ENCODE measurements around the gene FBXO42. TPM values are rescaled to one million over a fixed set of nuclear protein-coding genes. Genes with fewer than 3 reads are reported as not detected.

The FBXO42 gene
- total RNA-seq, 1 donor from 2014 or later, result 28.8 TPM

DNA sequence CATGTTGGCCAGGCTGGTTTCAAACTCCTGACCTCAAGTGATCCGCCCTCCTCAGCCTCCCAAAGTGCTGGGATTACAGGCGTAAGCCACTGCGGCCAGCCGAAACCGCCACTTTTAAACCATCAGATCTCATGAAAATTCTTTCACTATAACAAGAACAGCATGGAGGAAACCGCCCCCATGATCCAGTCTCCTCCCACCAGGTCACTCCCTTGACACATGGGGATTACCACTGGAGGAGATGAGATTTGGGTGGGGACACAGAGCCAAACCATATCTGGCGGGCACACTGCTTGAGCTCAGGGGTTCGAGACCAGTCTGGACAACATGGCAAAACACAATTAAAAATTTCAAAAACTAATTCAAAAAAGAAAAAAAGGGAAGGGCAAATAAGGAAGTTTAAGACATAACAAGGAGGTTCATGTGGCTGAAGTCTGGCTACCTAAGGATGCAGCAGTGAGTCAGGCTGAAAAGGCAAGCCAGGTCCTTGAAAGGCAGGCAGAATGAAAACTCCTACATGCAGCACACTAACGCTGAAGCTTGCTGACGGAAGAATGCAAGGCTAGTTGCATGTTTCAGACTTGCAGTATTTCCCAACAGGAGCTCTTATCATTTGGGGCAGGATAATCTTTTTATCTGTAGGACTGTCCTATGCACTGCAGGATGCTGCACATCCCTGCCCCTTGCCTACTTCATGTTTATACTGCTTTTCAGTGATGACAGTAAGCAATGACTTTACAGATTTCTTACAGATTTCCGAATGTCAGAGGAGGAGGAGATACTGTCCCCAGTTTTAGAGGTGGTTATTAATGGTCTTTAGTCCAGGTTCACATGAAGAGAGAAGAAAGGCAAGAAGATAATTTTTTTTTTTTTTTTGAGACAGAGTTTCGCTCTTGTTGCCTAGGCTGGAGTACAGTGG is 49.3 kb downstream of the FBXO42 start:
- TF ChIP-seq CTCF (IDR thresholded peaks at IDR 0.05; ENCODE audit: unreplicated experiment), result no peak
- Mint-ChIP-seq H3K27ac (peak overlapping the region; percentile 59), H3K4me1 (peaks cover 5% of the 10 kb centered on the region), H3K4me3 (no peak overlapping the region), H3K9me3 (peaks cover 7% of the 10 kb centered on the region), H3K27me3 (ENCODE audit: low read depth) (no peaks in the 10 kb centered on the region), H3K36me3 (peaks cover 40% of the 10 kb centered on the region)
- no peak for DNase-seq (ENCODE audit: low spot score in 2 of 2, unreplicated experiment in 2 of 2)

DNA sequence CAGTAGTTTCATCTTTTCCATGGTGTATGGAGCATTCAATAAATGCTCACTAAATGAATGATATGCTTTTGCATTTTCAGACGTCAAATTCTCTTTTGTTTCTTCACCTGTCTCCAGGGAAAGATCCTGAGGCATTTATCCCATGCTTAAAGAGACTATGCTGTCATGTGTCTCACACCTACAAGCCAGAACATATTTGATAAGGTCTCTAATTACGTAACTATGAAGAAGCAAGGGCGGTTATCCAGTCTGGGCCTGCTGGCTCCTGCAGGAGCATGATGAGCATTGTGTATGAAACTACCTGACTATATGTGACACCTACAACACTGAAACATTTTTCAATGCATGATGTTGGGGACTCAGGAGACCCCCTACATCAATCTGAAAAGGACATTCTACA is 51.8 kb downstream of the FBXO42 start:
- Mint-ChIP-seq H3K9me3 (no peaks in the 10 kb centered on the region), H3K27ac (no peak overlapping the region), H3K4me1 (peaks cover 5% of the 10 kb centered on the region), H3K4me3 (no peak overlapping the region), H3K27me3 (ENCODE audit: low read depth) (no peaks in the 10 kb centered on the region), H3K36me3 (peaks cover 31% of the 10 kb centered on the region)
- no peak for TF ChIP-seq CTCF (IDR thresholded peaks at IDR 0.05; ENCODE audit: unreplicated experiment)
- DNase-seq (ENCODE audit: low spot score in 2 of 2, unreplicated experiment in 2 of 2), result no peak

DNA sequence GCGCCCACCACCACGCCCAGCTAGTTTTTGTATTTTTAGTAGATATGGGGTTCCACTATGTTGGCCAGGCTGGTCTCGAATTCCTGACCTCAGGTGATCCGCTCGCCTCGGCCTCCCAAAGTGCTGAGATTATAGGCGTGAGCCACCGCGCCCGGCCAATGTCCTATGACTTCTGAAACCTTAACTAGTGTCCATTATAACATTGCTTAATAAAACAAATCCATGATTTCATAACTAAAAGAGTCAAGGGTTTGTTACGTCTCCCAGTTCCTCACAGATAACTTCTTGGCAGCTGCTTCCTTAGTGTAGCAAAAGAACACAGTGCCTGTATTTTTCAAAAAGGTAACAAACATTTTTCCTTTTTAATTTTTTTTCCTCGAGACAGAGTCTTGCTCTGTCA is 53.6 kb downstream of the FBXO42 start:
- no peaks in the 10 kb centered on the region for H3K9me3 Mint-ChIP-seq
- peaks cover 5% of the 10 kb centered on the region for H3K4me1 Mint-ChIP-seq
- DNase-seq (ENCODE audit: low spot score in 2 of 2, unreplicated experiment in 2 of 2), result no peak
- H3K36me3 Mint-ChIP-seq, result peaks cover 43% of the 10 kb centered on the region
- TF ChIP-seq CTCF (IDR thresholded peaks at IDR 0.05; ENCODE audit: unreplicated experiment), result no peak
- H3K27me3 Mint-ChIP-seq (ENCODE audit: low read depth), result no peaks in the 10 kb centered on the region
- H3K27ac Mint-ChIP-seq, result no peak overlapping the region
- H3K4me3 Mint-ChIP-seq, result no peak overlapping the region

GRCh38 chr1:16296643-16297042 is 55.6 kb downstream of the FBXO42 start:
- no peak overlapping the region for H3K4me3 Mint-ChIP-seq
- no peaks in the 10 kb centered on the region for H3K4me1 Mint-ChIP-seq
- DNase-seq (ENCODE audit: low spot score in 2 of 2, unreplicated experiment in 2 of 2), result no peak
- no peak for TF ChIP-seq CTCF (IDR thresholded peaks at IDR 0.05; ENCODE audit: unreplicated experiment)
- H3K27me3 Mint-ChIP-seq (ENCODE audit: low read depth), result no peaks in the 10 kb centered on the region
- no peak overlapping the region for H3K27ac Mint-ChIP-seq
- H3K9me3 Mint-ChIP-seq, result no peaks in the 10 kb centered on the region
- H3K36me3 Mint-ChIP-seq, result peaks cover 33% of the 10 kb centered on the region

DNA sequence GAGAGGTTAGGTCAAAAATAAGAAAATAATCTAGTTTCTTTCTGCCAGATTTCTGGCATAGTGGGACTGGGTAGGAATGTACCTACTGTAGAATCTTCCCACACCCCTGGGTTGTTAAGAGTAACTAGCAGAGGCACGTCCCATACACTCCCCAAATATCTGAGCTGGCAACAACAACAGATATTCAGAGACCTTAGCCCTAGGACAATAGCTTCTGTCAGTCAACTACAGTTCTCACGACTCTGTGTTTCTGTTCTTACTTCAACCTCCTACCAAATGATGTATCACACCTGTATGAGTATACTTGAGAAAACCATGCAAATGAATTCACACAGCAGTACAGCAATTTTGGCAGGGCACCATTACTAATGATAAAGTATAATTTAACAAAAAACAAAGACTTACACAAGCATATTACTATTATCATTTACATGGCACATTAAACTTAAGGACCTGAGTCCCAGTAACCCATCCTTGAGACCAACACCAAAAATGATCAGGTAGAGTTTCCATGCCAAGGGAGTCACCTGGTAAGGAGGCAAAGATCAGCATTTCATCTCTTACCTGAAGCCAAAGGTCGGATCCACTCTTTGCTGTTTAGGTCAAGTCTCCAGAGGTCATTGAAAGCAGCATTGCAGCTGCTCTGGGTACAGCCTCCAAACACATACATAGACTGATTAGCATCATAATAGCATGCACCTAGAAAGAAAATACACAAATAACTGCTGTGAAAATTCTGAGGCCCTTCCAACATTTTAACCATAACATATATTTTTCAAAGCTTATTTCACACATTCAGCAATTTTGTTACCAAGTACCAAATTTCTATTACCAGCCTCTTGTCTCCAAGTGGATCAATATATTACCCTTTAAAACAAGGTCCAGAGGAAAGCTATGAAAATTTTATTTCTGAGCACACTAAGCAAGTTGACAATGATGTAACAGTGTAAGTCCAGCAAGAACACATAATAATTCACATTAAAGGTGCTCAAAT is 57.8 kb downstream of the FBXO42 start:
- Mint-ChIP-seq H3K9me3 (no peaks in the 10 kb centered on the region), H3K27ac (no peak overlapping the region), H3K27me3 (ENCODE audit: low read depth) (no peaks in the 10 kb centered on the region), H3K4me1 (no peaks in the 10 kb centered on the region), H3K4me3 (no peak overlapping the region), H3K36me3 (peaks cover 31% of the 10 kb centered on the region)
- TF ChIP-seq CTCF (IDR thresholded peaks at IDR 0.05; ENCODE audit: unreplicated experiment), result no peak
- no peak for DNase-seq (ENCODE audit: low spot score in 2 of 2, unreplicated experiment in 2 of 2)
